HG02678 (cell line): ENCODE measurements around the gene WFS1.

Source experiments
- ATAC-seq: cut with Tn5 transposase; IDR thresholded peaks from one replicate; pipeline ENCODE4 v1.9.1; 2021; ENCODE audit warnings: mild to moderate bottlenecking, moderate library complexity; ENCODE audit not compliant: unreplicated experiment

WFS1 gene

GRCh38 chr4:6259886-6260285 is 9.8 kb upstream of the WFS1 start:
- ATAC-seq: no peak

- ATAC-seq: no peak
Observed at GRCh38 chr4:6262176-6262575, 7.5 kb upstream of the WFS1 start.

- ATAC-seq: no peak
Observed at GRCh38 chr4:6262847-6263487, 6.7 kb upstream of the WFS1 start.

GRCh38 chr4:6263526-6264224 is 6.0 kb upstream of the WFS1 start:
- no peak for ATAC-seq

GRCh38 chr4:6264225-6264540 is 5.5 kb upstream of the WFS1 start:
- ATAC-seq: no peak

GRCh38 chr4:6265546-6265945 is 4.1 kb upstream of the WFS1 start:
- ATAC-seq: no peak

- no peak for ATAC-seq
Observed at GRCh38 chr4:6267573-6267972, 2.1 kb upstream of the WFS1 start.

- ATAC-seq: peak; percentile 1
Observed at GRCh38 chr4:6268650-6269615, 717 bp upstream of the WFS1 start.

GRCh38 chr4:6270636-6271121 is 1.0 kb downstream of the WFS1 start:
- no peak for ATAC-seq

GRCh38 chr4:6271206-6271605 is 1.6 kb downstream of the WFS1 start:
- ATAC-seq: no peak

GRCh38 chr4:6271701-6272465 is 2.2 kb downstream of the WFS1 start:
- ATAC-seq: no peak

- no peak for ATAC-seq
Observed at GRCh38 chr4:6272863-6273660, 3.4 kb downstream of the WFS1 start.

- ATAC-seq: no peak
Observed at GRCh38 chr4:6273661-6273990, 4.0 kb downstream of the WFS1 start.

GRCh38 chr4:6275351-6275750 is 5.7 kb downstream of the WFS1 start:
- ATAC-seq: no peak

- ATAC-seq: no peak
Observed at GRCh38 chr4:6275898-6276806, 6.5 kb downstream of the WFS1 start.

GRCh38 chr4:6277139-6277802 is 7.6 kb downstream of the WFS1 start:
- no peak for ATAC-seq

GRCh38 chr4:6277935-6278800 is 8.5 kb downstream of the WFS1 start:
- ATAC-seq: no peak

GRCh38 chr4:6278801-6279197 is 9.1 kb downstream of the WFS1 start:
- peak; percentile 96 for ATAC-seq
